Stimulated activated CD4-positive, alpha-beta T cell treated with anti-CD3 and anti-CD28 coated beads, Interleukin-4, amount 100 ng/mL, for 48 hours (primary cell): Measurements from ENCODE around the gene POLE2.
A peak's percentile ranks its signal among the peaks of the same experiment; 100 is the strongest.
"Not testable (repeated sequence)": the region's sequence is repeated elsewhere in the genome, so short reads cannot be mapped to it uniquely, and the experiment has no call there.

Experiments used
- DNase-seq, 2 donors: peaks; one replicate each; pipeline ENCODE4 v3.0.0-alpha.2; 2020; ENCODE audit warnings: low read depth in 2 of 2

The POLE2 gene

GRCh38 chr14:49687942-49688700 lies at the start of gene POLE2:
POLE2 (minus strand) TSS chr14:49688214; CDS start chr14:49688203, 11 bp downstream.
- DNase-seq = peak; percentile 79

GRCh38 chr14:49735669-49736068 lies 47.7 kb upstream of the POLE2 start:
- not testable (repeated sequence) for DNase-seq

- no peak for DNase-seq
Measured at GRCh38 chr14:49733836-49734235, 45.8 kb upstream of the POLE2 start.

- DNase-seq = no peak
Measured at GRCh38 chr14:49732896-49733295, 44.9 kb upstream of the POLE2 start.

GRCh38 chr14:49727171-49727570 lies 39.2 kb upstream of the POLE2 start:
- no peak for DNase-seq

GRCh38 chr14:49721733-49722435 lies 33.9 kb upstream of the POLE2 start:
- not testable (repeated sequence) for DNase-seq

- DNase-seq = no peak
Measured at GRCh38 chr14:49720744-49721143, 32.7 kb upstream of the POLE2 start.

- not testable (repeated sequence) for DNase-seq
Measured at GRCh38 chr14:49710993-49711392, 23.0 kb upstream of the POLE2 start.

GRCh38 chr14:49704471-49704870 lies 16.5 kb upstream of the POLE2 start:
- not testable (repeated sequence) for DNase-seq

GRCh38 chr14:49703965-49704364 lies 16.0 kb upstream of the POLE2 start:
- no peak for DNase-seq

- no peak for DNase-seq
Measured at GRCh38 chr14:49702725-49703124, 14.7 kb upstream of the POLE2 start.

GRCh38 chr14:49693735-49694124 lies 5.7 kb upstream of the POLE2 start:
- DNase-seq = not testable (repeated sequence)

- peak; percentile 59 to 66 for DNase-seq
Measured at GRCh38 chr14:49692811-49693734, 5.1 kb upstream of the POLE2 start, which contains the start of gene KLHDC1. KLHDC1 (plus strand) TSS chr14:49693120; CDS start chr14:49693195, 75 bp downstream.

- no peak for DNase-seq
Measured at GRCh38 chr14:49692193-49692757, 4.3 kb upstream of the POLE2 start.

- no peak for DNase-seq
Measured at GRCh38 chr14:49691031-49691430, 3.0 kb upstream of the POLE2 start.

- no peak for DNase-seq
Measured at GRCh38 chr14:49688701-49689030, 652 bp upstream of the POLE2 start.

- DNase-seq = no peak
Measured at GRCh38 chr14:49686425-49686824, 1.6 kb downstream of the POLE2 start.

GRCh38 chr14:49679271-49679670 lies 8.7 kb downstream of the POLE2 start:
- no peak for DNase-seq

- DNase-seq = no peak
Measured at GRCh38 chr14:49677643-49678042, 10.4 kb downstream of the POLE2 start.

- DNase-seq = no peak
Measured at GRCh38 chr14:49673586-49673985, 14.4 kb downstream of the POLE2 start.

- DNase-seq = no peak
Measured at GRCh38 chr14:49670475-49670874, 17.5 kb downstream of the POLE2 start.
